Measurements from ENCODE around the gene ARHGAP9. TPM values are rescaled to one million over a fixed set of nuclear protein-coding genes. Genes with fewer than 3 reads are reported as not detected.

ARHGAP9 gene
- total RNA-seq, 4 donors from 2014 or later = 3.2 to 6.3 (median 4.6) TPM

DNA sequence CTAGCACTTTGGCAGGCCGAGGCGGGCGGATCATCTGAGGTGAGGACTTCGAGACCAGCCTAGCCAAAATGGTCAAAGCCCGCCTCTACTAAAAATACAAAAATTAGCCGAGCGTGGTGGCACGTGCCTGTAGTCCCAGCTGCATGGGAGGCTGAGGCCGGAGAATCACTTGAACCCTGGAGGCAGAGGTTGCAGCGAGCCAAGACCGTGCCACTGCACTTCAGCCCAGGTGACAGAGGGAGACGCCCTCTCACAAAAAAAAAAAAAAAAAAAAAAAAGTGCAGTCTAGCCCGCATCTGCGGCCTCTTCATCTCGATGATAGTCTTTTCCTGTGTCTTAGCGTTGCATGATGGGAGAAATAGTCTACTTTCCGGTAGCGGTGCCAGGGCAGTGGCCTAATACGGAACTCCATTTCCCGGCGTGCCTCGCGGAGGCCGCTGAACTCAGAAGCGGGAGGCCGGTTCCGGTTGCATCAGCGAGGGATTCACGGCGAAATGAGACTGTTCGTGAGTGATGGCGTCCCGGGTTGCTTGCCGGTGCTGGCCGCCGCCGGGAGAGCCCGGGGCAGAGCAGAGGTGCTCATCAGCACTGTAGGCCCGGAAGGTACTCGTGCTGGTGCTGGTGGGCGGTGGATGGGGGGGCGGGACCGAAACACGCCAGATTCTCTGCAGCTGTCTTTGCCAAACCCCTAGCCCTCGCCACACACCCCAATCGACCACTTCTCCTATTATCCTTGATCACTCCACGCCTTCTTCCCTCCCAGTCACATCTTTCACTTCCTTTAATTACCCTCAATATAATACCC is 8.1 kb upstream of the ARHGAP9 start, which contains the start of gene MARS1:
Gene MARS1 (plus strand): TSS at position 472 of the 805 bp plus-strand sequence. CDS start 23 bp downstream, at position 495.
- intact Hi-C loops (cut with DNase I) = loop anchor here (2.0 kb wide), 1 partner anchor 59 kb away; the partner anchor contains the start of gene DCTN2
- Histone ChIP-seq H3K27me3 (no peaks in the 10 kb centered on the region), H3K4me1 (peaks cover 7 to 14% of the 10 kb centered on the region in 2 donors), H3K4me3 (replicated peaks in 1 of 3) (peak within 1 kb of the TSS; percentile 27 to 88 (median 81)), H3K9me3 (no peaks in the 10 kb centered on the region), H3K36me3 (peaks cover 12 to 21% of the 10 kb centered on the region in 2 donors), H3K27ac (peak within 1 kb of the TSS in 2 of 3 donors; percentile 38 to 65)
- TF ChIP-seq CTCF (IDR thresholded peaks at IDR 0.05) (peak in 1 of 6 experiments; percentile 31), POLR2A (IDR thresholded peaks at IDR 0.05) (peak in 1 of 2 donors; percentile 64)
- WGBS, 2 donors = 2 to 4% methylated on average over 45 to 47 of the region's 47 CpGs
- DNase-seq = peak; percentile 96 to 97

- WGBS, 2 donors = 83 to 86% methylated on average over 27 of the region's 27 CpGs
- intact Hi-C loops (cut with DNase I) = no loop called here
- no peaks in the 10 kb centered on the region for H3K9me3 ChIP-seq
- H3K27ac ChIP-seq = no peak overlapping the region
- TF ChIP-seq CTCF (IDR thresholded peaks at IDR 0.05) = no peak
- no peak for TF ChIP-seq POLR2A (IDR thresholded peaks at IDR 0.05)
- peaks cover 7 to 14% of the 10 kb centered on the region in 2 donors for H3K4me1 ChIP-seq
- peaks cover 12 to 21% of the 10 kb centered on the region in 2 donors for H3K36me3 ChIP-seq
- DNase-seq = peak in 1 of 2 donors; percentile 15
- peak overlapping the region in 1 of 3 donors; percentile 81 for H3K4me3 ChIP-seq (replicated peaks in 1 of 3)
- no peaks in the 10 kb centered on the region for H3K27me3 ChIP-seq
Observed at GRCh38 chr12:57487055-57487596, 7.5 kb upstream of the ARHGAP9 start.

DNA sequence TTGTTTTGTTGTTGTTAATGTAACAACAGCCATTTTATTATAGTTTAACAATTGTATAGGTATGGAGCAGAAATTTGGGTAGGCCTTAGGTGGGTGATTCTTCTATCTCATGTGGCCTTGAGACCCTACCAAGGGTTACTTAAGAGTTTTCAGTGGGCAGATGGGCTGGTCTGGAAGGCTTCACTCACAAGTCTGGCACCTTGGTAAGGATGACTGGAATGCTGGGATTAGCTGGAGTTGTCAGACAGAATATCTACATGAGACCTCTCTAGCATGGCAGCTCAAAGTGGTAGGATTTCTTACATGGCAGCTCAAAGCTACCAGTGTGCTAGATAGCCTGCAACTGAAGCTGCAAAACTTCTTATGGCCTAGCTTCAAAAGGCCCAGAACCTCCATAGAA is 6.0 kb upstream of the ARHGAP9 start:
- no peaks in the 10 kb centered on the region for H3K9me3 ChIP-seq
- no peak overlapping the region for H3K27ac ChIP-seq
- no peak overlapping the region for H3K4me3 ChIP-seq (replicated peaks in 1 of 3)
- peaks cover 7 to 14% of the 10 kb centered on the region in 2 donors for H3K4me1 ChIP-seq
- no peak for TF ChIP-seq POLR2A (IDR thresholded peaks at IDR 0.05)
- TF ChIP-seq CTCF (IDR thresholded peaks at IDR 0.05) = no peak
- no peaks in the 10 kb centered on the region for H3K27me3 ChIP-seq
- no peak for DNase-seq
- intact Hi-C loops (cut with DNase I) = no loop called here
- H3K36me3 ChIP-seq = peaks cover 0 to 8% of the 10 kb centered on the region in 2 donors

GRCh38 chr12:57483466-57483865 is 3.8 kb upstream of the ARHGAP9 start:
- intact Hi-C loops (cut with DNase I) = no loop called here
- H3K4me1 ChIP-seq = peaks cover under 1 to 4% of the 10 kb centered on the region in 2 donors
- H3K9me3 ChIP-seq = no peaks in the 10 kb centered on the region
- TF ChIP-seq POLR2A (IDR thresholded peaks at IDR 0.05) (no peak), CTCF (IDR thresholded peaks at IDR 0.05) (no peak)
- no peaks in the 10 kb centered on the region for H3K27me3 ChIP-seq
- H3K27ac ChIP-seq = no peak overlapping the region
- H3K4me3 ChIP-seq (replicated peaks in 1 of 3) = no peak overlapping the region
- DNase-seq = no peak
- WGBS, 2 donors = 36 to 46% methylated on average over 5 of the region's 5 CpGs
- H3K36me3 ChIP-seq = no peaks in the 10 kb centered on the region

GRCh38 chr12:57481671-57482070 is 2.0 kb upstream of the ARHGAP9 start:
- peaks cover under 1% of the 10 kb centered on the region for H3K27me3 ChIP-seq
- H3K4me3 ChIP-seq (replicated peaks in 1 of 3) = no peak overlapping the region
- WGBS, 2 donors = 59 to 61% methylated on average over 1 of the region's 1 CpG
- H3K4me1 ChIP-seq = no peaks in the 10 kb centered on the region
- no peak for DNase-seq
- intact Hi-C loops (cut with DNase I) = no loop called here
- no peaks in the 10 kb centered on the region for H3K36me3 ChIP-seq
- H3K9me3 ChIP-seq = no peaks in the 10 kb centered on the region
- TF ChIP-seq POLR2A (IDR thresholded peaks at IDR 0.05) = no peak
- no peak for TF ChIP-seq CTCF (IDR thresholded peaks at IDR 0.05)
- H3K27ac ChIP-seq = no peak overlapping the region
